Endothelial cell of umbilical vein (primary cell): ENCODE measurements around the gene STIM1.
"Not testable (repeated sequence)": the region's sequence is repeated elsewhere in the genome, so short reads cannot be mapped to it uniquely, and the experiment has no call there.

Experiments
- CTCF ChIP-seq, 2 donors: IDR thresholded peaks; 1 replicate in 1 of 2; 2 replicates in 1 of 2; pipeline ENCODE4 v1.5.1; 2011; ENCODE audit warnings: low read length in 2 of 2, mild to moderate bottlenecking in 2 of 2, moderate library complexity in 2 of 2, control low read depth in 1 of 2, inconsistent platforms in 1 of 2, low read depth in 1 of 2; ENCODE audit not compliant: insufficient read depth in 1 of 2; ENCODE audit errors: extremely low read depth in 1 of 2
- EZH2 ChIP-seq: IDR thresholded peaks from 2 replicates; pipeline ENCODE4 v1.6.1; 2012; ENCODE audit warnings: borderline replicate concordance, low read depth, mild to moderate bottlenecking, moderate library complexity, low read length, inconsistent platforms; ENCODE audit not compliant: severe bottlenecking
- FOS ChIP-seq: IDR thresholded peaks from 2 replicates; pipeline ENCODE4 v1.6.1; 2011; ENCODE audit warnings: mild to moderate bottlenecking, low read length, moderate library complexity, borderline replicate concordance; ENCODE audit not compliant: insufficient read depth
- MAX ChIP-seq: IDR thresholded peaks from 2 replicates; pipeline ENCODE4 v1.6.1; 2011; ENCODE audit not compliant: insufficient read depth, insufficient read length
- MYC ChIP-seq: IDR thresholded peaks from one replicate; pipeline ENCODE4 v1.6.1; 2011; ENCODE audit warnings: mild to moderate bottlenecking, low read depth, low read length
- POLR2A ChIP-seq: IDR thresholded peaks from 2 replicates; pipeline ENCODE4 v1.6.1; 2012; ENCODE audit warnings: low read depth, mild to moderate bottlenecking, control low read depth, low read length
- POLR2AphosphoS5 ChIP-seq: IDR thresholded peaks from 2 replicates; pipeline ENCODE4 v1.6.1; 2012; ENCODE audit warnings: low read depth, mild to moderate bottlenecking, control low read depth, low read length, moderate library complexity; ENCODE audit not compliant: insufficient read depth

GRCh38 chr11:4016602-4017001 lies 161.1 kb downstream of the STIM1 start:
- not testable (repeated sequence) for TF ChIP-seq POLR2AphosphoS5; CTCF (IDR thresholded peaks at IDR 0.05; ENCODE audit: extremely low read depth in 1 of 2, insufficient read depth in 1 of 2, low read depth in 1 of 2, low read length in 2 of 2); EZH2; POLR2A; MYC; MAX; FOS
